Measurements from ENCODE around the gene COX4I2. TPM values are rescaled to one million over a fixed set of nuclear protein-coding genes. Genes with fewer than 3 reads are reported as not detected.
"Not testable (repeated sequence)": the region's sequence is repeated elsewhere in the genome, so short reads cannot be mapped to it uniquely, and the experiment has no call there.

The COX4I2 gene
- total RNA-seq, 1 donor from 2014 or later: 61.4 TPM

GRCh38 chr20:31667315-31668285 lies 29.9 kb downstream of the COX4I2 start:
- DNase-seq (ENCODE audit: low spot score in 2 of 2): no peak
- intact Hi-C loops (cut with DNase I): no loop called here
- Histone ChIP-seq H3K27me3 (no peaks in the 10 kb centered on the region), H3K4me3 (no peak overlapping the region), H3K4me1 (peaks cover 30 to 81% of the 10 kb centered on the region in 2 donors), H3K9me3 (no peaks in the 10 kb centered on the region), H3K27ac (peak overlapping the region; percentile 89 to 95), H3K36me3 (peaks cover 19 to 20% of the 10 kb centered on the region in 2 donors)
- TF ChIP-seq CTCF (IDR thresholded peaks at IDR 0.05): no peak

- H3K27me3 ChIP-seq; H3K4me3 ChIP-seq; H3K9me3 ChIP-seq; DNase-seq (ENCODE audit: low spot score in 2 of 2); intact Hi-C loops (cut with DNase I): not testable (repeated sequence)
- peak overlapping the region; percentile 89 to 95 for H3K27ac ChIP-seq
- H3K36me3 ChIP-seq: peaks cover 20 to 24% of the 10 kb centered on the region in 2 donors
- peaks cover 32 to 94% of the 10 kb centered on the region in 2 donors for H3K4me1 ChIP-seq
Measured at GRCh38 chr20:31668944-31669343, 31.2 kb downstream of the COX4I2 start.

- intact Hi-C loops (cut with DNase I): loop anchor here (1.0 to 2.0 kb wide), 4 partner anchors 29 to 140 kb away; partner anchors contain the start of gene BCL2L1
- peaks cover 33 to 95% of the 10 kb centered on the region in 2 donors for H3K4me1 ChIP-seq
- DNase-seq (ENCODE audit: low spot score in 2 of 2): no peak
- H3K9me3 ChIP-seq: no peaks in the 10 kb centered on the region
- H3K27ac ChIP-seq: peak overlapping the region; percentile 89 to 95
- peaks cover 16 to 18% of the 10 kb centered on the region in 2 donors for H3K36me3 ChIP-seq
- no peaks in the 10 kb centered on the region for H3K27me3 ChIP-seq
- peak overlapping the region in 1 of 2 donors; percentile 30 for H3K4me3 ChIP-seq
- TF ChIP-seq CTCF (IDR thresholded peaks at IDR 0.05): no peak
Measured at GRCh38 chr20:31669876-31670275, 32.2 kb downstream of the COX4I2 start.

- DNase-seq (ENCODE audit: low spot score in 2 of 2): peak in 1 of 2 donors; percentile 89
- Histone ChIP-seq H3K27ac (peak overlapping the region; percentile 89 to 95), H3K4me1 (peaks cover 36 to 98% of the 10 kb centered on the region in 2 donors), H3K9me3 (no peaks in the 10 kb centered on the region), H3K36me3 (peaks cover 8 to 10% of the 10 kb centered on the region in 2 donors), H3K27me3 (no peaks in the 10 kb centered on the region), H3K4me3 (peak overlapping the region in 1 of 2 donors; percentile 30)
- intact Hi-C loops (cut with DNase I): loop anchor here (1.0 to 2.0 kb wide), 4 partner anchors 28 to 140 kb away; partner anchors contain the start of gene BCL2L1
- TF ChIP-seq CTCF (IDR thresholded peaks at IDR 0.05): no peak
Measured at GRCh38 chr20:31670371-31671228, 32.9 kb downstream of the COX4I2 start.

GRCh38 chr20:31671324-31671723 lies 33.6 kb downstream of the COX4I2 start:
- Histone ChIP-seq H3K4me3 (no peak overlapping the region), H3K36me3 (peaks cover 3 to 6% of the 10 kb centered on the region in 2 donors), H3K27me3 (no peaks in the 10 kb centered on the region), H3K4me1 (peaks cover 44 to 98% of the 10 kb centered on the region in 2 donors), H3K9me3 (no peaks in the 10 kb centered on the region), H3K27ac (peak overlapping the region; percentile 89 to 95)
- no peak for DNase-seq (ENCODE audit: low spot score in 2 of 2)
- no peak for TF ChIP-seq CTCF (IDR thresholded peaks at IDR 0.05)
- intact Hi-C loops (cut with DNase I): loop anchor here (2.0 kb wide), 2 partner anchors 27 to 51 kb away; partner anchors contain the start of gene BCL2L1
